Right renal cortex interstitium (tissue), 3 donors: ENCODE data around the gene OGFR. TPM values are rescaled to one million over a fixed set of nuclear protein-coding genes. Genes with fewer than 3 reads are reported as not detected.
A peak's percentile ranks its signal among the peaks of the same experiment; 100 is the strongest.

Experiments used
- DNase-seq, 3 donors: peaks; one replicate each; pipeline ENCODE4 v3.0.0-alpha.2; 2013; ENCODE audit warnings: low read depth in 3 of 3, low spot score in 2 of 3
- polyA plus RNA-seq, 3 donors: library from polyadenylated mRNA; unstranded; fragments of 120-200 nt; gene quantifications; one replicate each; pipeline ENCODE4 v1.2.1, GENCODE V29; 2013; ENCODE audit not compliant: insufficient read length in 3 of 3

The OGFR gene
- polyA plus RNA-seq, 3 donors, result 23.9 to 24.5 (median 24.2) TPM

DNA sequence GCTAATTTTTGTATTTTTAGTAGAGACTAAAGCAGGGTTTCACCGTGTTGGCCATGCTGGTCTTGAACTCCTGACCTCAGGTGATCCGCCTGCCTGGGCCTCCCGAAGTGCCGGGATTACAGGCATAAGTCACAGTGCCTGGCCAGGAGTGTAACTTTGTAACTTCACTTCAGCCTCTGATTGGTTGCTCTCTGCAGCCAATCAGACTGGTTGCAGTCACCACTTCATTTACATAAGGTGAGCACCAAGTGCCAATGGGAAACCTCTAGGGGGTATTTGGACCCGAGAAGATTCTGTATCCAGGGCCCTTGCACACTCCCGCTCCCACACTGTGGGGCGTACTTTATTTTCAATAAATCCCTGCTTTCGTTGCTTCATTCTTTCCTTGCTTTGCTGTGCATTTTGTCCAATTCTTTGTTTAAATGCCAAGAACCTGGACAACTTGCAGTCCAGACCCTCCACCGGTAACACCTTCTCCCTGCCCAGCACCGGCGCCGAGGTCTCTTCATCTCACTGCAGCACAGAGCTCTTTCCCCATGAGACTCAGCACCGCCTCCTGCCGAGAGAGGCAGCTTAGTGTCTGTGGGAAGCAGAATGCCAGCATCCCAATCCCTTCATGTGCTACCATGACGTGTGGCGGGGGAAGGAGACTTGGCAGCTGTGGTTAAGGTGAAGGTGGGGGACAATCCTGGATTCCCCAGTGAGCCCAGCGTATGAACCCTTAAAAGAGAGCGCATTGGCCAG, 22.3 kb upstream of the OGFR start:
- no peak for DNase-seq

DNA sequence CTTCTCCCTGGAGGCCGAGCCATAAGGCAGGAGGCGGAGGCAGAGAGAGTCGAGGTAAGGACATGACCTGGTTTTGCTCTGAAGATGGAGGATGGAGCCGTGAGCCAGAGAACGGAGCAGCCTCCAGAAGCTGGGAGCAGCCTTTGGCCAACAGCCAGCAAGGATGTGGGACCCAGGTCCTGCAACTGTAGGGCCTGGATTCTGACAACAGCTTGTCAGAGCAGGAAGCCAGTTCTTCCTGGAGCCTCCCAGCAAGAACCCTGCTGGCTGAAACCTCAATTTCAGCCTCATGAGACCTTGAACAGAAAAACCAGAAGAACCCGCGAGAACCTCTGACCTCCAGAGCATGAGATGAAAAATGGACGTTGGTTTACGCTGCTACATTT, 21.7 kb upstream of the OGFR start:
- no peak for DNase-seq

DNA sequence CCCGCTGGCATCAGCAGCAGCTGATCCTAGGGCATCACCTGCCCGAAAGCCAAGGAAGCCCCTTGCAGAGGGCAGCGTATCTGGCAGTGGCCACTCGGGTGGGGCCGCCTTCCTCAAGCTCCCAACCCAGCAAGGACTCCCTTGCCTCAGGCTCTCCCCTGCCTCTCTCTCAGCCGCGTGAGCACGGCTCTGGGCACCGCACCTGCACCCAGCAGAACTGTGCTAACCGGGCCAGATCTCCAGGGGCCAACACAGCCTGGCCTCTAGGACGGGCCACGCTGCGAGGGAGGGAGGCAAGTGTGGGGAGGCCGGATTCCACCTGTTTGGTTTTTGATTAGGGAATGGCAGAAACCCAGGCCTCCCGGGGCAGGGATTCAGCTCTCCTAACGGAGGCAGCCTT, 20.1 kb upstream of the OGFR start:
- DNase-seq, result no peak

DNA sequence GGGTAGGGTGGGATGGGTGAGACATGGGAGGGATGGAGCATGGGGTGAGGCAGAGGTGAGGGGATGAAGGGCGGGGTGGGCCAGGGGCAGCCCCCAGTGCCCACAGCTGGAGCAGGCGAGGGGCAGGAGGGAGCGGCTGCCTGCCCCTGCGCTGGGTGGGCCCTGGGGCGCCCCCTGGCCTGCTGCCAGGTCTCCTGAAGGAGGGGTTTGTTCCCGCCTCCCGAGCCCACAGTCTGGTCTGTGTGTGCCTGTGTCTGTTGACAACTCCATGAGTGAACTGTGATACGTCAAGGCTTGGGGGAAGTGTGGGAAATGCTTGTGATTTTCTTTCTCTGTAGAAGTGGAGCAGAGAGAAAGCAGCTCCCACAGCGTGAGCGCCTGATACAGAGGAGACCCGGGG, 19.2 kb upstream of the OGFR start:
- no peak for DNase-seq

DNA sequence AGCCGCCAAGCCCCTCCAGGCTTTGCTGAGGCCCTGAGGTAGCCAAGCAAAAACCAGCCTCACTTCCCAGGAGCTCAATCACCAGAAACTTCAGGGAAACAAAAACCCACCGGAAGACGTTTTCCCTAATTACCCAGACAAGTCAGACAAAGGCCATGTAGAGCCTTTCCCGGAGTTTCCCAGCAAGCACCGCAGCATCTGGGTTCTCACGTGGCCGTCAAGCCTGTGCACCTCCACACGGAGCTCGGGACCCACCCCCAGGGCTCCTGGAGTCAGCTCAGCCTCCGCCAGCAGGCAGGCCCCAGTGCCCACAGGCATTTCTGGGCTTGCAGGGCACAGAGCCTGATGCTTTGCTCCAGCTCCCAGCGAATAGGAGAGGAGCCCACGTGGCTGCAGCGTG, 18.5 kb upstream of the OGFR start:
- DNase-seq, result no peak

DNA sequence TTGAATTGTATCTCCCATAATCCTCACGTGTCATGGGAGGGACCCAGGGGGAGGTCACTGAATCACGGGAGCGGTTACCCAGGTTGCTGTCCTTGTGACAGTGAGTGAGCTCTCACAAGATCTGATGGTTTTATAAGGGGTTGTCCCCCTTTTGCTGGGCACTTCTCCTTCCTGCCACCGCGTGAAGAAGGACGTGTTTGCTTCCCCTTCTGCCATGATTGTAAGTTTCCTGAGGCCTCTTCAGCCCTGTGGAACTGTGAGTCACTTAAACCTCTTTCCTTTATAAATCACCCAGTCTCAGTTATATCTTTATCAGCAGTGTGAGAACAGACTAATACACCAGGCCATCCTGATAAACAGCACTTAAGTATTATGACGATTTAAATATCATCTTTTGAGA, 17.3 kb upstream of the OGFR start:
- DNase-seq, result no peak

DNA sequence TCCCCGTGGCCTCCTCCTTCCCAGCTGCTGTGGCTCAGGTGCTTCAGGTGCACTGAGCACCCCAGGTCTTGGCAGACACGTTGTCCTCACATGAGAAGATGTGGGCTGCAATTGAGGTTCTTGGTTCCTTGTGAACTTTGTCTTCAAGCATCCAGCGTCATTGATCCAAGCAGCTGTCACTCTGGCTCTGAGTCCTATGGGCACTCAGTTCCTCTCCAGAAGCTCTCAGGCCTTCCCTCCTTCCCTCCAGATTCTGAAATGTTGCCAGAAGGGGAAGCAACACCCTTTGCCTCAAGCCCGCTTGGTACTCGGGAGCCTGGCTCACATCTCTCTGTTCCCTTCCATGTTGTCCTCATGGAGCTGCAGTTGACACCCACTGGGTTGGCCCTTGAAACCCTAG, 16.8 kb upstream of the OGFR start:
- no peak for DNase-seq

DNA sequence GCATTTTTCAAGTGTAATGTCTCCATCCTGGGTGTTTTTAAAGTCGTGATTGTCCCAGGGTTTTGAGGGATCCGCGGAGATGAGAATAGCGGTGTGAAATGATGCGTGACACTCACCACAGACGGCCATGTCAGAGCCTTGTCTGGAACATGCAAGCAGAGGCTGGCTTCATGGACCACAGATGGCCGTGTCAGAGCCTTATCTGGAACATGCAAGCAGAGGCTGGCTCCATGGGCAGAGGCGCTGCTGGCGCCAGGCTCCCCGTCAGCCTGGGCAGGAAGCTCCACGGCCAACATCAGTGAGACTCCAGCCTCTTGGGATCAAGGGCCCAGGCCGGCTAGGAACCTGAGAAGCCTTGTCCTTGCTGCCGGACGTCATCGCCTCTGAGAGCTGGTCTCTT, 16.0 kb upstream of the OGFR start:
- DNase-seq, result no peak

DNA sequence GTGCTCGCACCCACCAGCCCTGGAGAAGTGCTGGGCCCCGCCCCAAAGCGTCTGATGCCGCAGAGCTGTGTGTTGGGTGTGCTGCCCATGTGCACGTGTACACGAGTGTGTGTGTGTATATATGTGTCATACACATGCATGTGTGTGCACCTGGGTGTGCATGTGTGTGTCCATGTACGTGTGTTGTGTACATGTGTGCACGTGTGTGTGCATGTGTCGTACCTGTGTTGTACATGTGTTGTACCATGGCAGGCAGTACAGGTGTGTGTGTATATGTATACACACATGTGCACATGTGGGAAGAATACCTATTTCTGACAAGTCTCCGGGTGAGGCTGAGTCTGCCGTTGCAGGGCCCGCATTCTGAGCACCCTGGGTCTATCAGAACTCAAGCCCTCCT, 14.6 kb upstream of the OGFR start:
- no peak for DNase-seq

DNA sequence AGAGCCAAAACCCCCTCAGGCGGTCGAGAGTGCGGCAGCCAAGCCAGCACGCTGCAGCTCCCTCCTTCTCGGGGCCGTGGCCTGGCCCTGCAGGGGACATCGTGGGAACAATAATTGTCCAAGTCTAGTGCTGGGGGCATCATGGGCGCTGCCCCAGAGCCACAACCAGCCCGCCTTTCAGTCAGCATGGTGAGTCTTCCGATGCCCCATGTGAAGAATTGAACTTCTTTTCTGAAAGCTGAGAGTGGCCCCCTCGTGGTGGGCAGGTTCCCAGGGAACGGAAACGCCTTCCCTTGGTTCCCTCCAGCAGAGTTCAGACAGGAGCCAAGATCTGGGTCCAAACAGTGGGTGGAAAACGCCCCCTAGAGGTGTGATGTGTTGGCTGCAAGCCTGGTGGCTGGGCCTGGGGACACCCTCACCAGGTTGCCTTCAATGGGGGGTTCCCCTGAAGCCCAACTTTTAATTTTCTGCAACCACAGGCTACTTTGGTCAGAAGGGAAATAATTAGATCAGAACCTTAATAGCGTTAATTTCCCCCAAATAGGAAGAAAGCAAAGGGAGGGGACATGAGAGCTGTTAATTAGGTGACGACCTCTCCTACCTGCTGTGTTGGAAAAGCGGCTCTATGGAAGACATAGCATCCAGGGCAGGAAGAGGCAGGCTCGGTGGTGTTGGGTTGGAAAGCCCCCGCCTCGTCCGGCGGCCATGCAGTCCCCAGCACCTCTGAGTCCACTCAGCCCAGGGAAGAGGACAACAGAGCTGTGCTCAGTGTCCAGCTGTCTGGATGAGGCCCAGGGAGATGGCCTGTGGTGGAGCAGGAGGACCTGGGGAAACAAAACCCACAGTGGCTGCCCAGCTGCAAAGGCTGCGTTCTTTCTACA, 13.1 kb upstream of the OGFR start:
- DNase-seq, result peak in 2 of 3 donors; percentile 83 to 87

DNA sequence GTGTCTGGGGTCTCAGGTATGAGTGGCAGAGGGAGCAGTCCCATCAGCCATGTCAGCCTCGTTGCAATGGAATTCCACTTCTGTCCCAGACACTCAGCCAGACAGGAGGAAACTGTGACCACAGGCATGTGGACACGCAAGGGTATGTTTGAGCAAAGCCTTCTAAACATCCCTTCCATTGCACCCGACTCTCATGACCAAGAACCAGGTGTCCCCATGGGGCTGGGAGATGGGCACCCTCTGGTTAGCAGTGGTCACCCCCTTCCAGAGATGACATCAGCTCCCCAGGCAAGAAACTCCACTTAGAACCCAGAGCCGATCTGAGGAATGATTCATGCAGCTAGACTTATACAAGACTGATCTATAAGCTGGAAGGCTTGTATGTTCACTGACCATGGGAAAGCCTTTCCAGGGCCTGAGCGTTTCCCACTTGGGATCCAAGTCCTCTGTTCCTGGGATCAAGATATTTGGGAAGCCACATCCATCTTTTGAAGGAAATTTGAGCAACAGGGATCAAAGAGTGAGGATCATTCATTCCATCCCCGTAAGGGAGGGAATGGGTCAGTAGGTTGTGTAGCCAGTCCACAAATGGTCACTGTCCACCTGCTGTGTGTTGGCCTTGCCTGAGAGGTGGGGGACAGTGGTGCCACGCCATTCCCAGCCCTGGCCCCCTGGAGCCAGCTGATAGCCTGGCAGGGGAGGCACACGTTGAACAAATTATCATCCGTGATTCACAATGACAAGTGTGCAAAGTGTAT, 12.3 kb upstream of the OGFR start:
- DNase-seq, result no peak

DNA sequence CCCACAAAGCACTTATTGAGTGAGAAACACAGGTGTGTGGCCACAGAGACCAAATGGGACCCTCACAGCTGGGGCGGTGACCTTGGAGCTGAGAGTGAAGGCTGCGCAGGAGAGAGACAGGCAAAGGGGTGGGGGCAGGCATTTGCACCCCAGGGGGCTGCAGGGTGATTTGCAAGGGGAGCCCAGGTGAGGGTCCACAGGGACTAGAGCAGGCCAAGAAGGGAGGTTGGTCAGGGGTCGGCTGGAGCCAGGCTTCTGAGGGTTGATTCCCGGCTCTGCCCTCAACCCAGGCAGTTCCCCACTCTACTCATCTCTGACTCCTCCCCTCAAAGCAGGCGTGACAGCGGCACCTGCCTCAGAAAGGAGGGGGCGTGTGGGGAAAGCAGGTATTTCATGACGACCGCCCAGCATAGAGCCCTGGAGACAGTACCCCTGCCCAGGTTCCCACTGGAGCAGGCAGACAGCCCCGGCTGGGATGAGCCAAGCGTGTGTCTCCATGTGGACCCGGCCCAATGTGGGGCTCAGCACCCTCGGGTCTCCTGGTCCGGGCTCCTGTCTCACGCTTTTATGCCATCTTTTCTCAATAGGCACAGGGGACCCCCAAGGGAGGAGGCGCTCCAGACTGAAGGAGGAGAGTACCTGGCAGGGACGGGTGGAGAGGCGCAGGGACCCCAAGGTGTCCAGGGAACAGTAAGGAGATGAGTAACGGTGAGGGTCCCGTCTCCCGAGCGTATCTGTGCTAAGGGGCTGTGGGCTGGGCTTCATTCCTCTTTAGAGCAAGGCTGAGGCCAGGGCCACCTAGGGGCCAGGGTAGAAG, 11.5 kb upstream of the OGFR start:
- DNase-seq, result no peak

DNA sequence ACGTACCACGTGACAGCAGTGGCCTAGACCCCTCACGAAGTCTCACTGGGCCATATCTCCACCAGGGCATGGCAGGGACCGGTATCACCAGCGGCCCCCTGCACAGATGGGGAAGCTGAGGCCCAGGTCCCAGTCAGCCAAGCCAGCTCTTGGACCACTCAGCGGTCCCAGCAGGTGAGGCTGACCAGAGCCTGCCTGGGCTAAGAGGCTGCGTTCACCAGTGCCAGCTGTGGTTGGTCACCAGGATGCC, 11.0 kb upstream of the OGFR start:
- DNase-seq, result no peak

DNA sequence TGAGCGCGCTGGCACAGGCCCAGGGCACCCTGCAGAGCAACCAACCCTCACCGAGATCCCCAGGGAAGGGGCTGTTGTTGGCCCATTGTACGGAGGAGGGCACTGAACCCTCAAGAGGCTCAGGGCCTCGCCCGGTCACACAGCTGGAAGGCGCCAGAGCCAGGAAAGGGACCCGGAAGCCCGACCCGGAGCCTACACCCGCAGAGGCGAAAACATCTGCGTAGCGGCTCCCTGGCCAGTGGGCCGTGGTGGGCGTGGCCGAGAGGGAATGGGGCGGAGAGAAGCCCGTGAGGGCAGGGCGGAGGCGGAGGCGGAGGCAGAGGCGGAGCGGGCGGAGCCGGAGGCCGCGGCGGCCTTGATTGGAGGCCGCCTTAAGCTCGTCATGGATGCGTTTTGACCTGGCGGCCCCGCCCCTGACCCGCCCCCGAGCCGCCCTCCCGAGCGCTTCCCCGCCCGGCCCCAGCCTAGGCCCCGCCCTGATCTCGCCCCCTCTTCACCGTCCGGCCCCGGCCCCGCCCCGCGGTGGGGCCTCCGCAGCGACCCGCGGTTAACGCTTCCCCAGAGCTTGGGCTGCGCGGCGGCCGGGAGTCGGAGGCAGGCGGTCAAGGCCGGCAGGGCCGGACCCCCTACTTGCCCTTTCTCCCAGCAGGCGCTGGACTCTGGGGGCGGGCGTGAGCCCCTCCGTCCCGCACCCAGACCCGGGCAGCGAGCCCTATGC, 10.5 kb upstream of the OGFR start:
- peak in 1 of 3 donors; percentile 88 for DNase-seq

DNA sequence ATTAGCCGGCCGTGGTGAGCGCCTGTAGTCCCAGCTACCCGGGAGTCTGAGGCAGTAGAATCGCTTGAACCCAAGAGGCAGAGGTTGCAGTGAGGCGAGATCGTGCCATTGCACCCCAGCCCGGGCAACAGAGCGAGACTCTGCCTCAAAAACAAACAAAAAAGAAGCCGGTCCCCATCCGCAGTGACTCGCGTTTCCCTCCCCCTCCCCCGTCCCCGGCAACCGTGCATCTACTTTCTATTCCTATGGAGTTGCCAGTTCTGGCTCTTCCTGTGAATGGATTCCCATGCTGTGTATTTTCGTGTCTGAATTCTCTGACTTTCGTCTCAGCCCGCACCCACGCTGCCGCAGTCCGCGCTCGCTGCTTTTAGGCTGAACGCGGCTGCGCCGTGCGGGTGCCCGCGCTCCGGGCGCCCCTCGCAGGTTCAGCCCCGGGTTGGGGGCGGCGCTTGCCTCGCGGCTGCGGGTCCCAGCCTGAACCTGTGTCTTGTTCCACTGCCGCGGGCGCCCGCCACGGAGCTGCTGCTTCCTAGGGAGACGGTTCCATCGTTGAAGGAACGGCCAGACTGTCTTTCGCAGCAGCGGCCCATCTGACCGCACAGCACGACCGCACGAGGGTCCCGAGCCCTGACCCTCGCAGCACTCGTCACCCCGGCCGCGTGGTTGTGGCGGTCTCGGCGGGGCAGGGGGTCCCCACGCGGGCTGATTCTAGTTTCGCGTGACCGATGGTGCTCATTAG, 9.4 kb upstream of the OGFR start:
- DNase-seq, result no peak

DNA sequence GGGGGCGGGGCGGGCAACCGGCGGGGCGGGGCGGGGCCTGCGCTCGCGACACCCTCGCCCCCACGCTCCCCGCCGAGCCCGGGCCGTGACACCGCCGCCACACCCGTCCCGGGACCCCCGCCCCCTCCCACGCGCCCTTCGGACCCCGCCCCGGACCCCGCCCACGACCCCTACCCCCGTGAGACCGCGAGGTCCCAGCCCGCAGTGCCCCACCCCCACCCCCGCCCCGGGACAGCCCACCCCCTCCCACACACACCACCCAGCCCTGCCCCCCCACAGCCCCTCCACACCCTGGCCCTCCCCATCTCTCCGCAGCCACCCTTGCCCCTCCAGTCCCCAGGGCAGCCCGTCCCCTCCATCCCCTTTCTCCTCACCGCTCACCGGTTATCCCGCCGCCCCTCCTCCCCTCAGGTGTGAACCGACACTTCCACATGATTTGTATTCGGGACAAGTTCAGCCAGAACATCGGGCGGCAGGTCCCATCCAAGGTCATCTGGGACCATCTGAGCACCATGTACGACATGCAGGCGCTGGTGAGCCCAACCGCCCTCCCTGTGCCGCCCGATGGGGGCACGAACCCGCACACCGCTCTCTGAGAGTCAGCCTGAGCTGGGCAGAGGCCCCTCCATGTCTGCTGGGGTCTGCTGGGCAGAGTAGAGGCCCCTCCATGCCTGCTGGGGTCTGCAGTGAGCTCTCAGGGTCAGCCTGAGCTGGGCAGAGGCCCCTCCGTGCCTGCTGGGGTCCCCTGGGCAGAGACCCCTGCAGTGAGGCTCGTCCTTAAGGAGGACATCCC, 7.7 kb upstream of the OGFR start:
- DNase-seq, result no peak

DNA sequence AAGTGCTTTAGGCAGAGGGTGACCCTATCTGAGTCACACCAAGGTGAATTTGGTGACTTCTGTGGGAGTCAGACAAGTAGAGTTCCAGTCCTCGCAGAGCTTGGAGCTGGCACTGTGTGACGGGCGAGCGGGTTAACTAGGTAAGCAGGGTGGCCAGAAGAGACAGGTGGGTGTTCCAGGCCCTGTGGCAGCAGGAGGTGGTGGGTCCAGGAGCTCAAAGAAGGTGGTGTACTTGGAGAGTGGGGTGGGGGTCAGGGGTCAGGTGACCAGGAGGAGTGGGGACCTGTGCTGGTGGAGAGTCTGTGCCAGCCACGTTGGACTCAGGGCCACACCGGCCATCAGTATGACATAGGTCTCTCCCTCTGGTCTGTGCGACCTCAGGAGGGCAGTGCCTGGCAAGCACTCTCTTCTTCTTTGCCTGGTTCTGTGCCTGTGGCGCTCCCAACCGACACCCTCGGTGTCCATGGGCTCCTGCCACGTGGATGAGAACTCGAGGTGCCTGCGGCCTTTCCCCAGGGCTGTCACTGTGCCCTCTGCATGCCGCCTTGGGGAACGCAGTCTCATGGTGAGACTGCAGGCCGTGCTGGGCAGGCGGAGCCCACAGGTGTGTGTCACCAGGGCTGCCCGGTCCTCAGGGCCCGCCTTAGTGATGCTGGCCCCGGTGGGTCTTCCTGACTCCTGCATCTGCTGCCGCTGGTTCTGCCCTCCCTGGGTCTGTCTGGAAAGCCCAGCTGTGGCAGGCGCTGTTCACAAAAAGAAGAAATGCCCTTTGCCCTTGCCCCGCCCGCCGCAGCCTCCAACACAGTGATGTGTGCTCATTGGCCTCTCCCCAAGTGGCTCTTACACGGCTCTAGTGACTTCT, 6.7 kb upstream of the OGFR start:
- no peak for DNase-seq

DNA sequence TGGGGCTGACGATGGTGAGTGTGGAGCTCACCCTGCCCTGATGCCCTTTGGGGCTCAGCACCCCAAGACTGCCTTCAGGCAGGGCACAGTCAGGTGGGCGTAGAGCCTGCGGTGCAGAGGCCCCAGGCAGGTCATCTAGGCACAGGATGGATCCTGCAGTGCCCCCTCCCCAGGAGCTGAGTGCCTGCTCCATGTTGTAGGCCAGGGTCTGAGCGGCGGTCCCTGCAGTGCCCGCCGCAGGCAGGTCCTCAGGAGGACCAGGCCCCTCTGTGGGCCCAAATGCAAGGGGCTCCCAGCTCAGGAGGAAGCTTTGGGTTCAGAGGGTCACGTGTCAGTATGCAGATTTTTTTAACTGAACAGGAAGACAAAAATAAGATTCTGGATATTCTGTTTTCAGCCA, 5.6 kb upstream of the OGFR start:
- no peak for DNase-seq
